GM23338 (cell line): ENCODE measurements around the gene ATP5F1A. TPM values are rescaled to one million over a fixed set of nuclear protein-coding genes. Genes with fewer than 3 reads are reported as not detected.

Experiments used
- ATAC-seq: fragments of 200-7000 bp; cut with Tn5 transposase; 3 replicates; pipeline ENCODE4 v1.9.1; 2020
- DNase-seq: peaks from one replicate; pipeline ENCODE4 v3.0.0-alpha.2; 2015; ENCODE audit warnings: low spot score
- H2AFZ ChIP-seq: fragments of 200-600 bp; sonication (generic); 2 replicates; pipeline ENCODE4 v1.8.0; 2016; ENCODE audit warnings: antibody characterized with exemption, mild to moderate bottlenecking, moderate library complexity
- H3F3A ChIP-seq: fragments of 200-600 bp; sonication (generic); replicated peaks from 2 replicates; pipeline ENCODE4 v1.8.0; 2017; ENCODE audit warnings: antibody characterized with exemption, mixed run types, low read depth
- H3K27ac ChIP-seq: fragments of 200-600 bp; sonication (generic); 2 replicates; pipeline ENCODE4 v1.6.1; 2016; ENCODE audit warnings: low read depth
- H3K27me3 ChIP-seq: fragments of 200-600 bp; sonication (generic); 2 replicates; pipeline ENCODE4 v1.8.0; 2016; ENCODE audit warnings: mild to moderate bottlenecking, mixed run types, moderate library complexity; ENCODE audit not compliant: insufficient read depth
- H3K36me3 ChIP-seq: fragments of 200-600 bp; sonication (generic); 2 replicates; pipeline ENCODE4 v1.8.0; 2016; ENCODE audit warnings: mild to moderate bottlenecking; ENCODE audit not compliant: insufficient read depth
- H3K4me1 ChIP-seq: fragments of 200-600 bp; sonication (generic); 2 replicates; pipeline ENCODE4 v1.8.0; 2016; ENCODE audit warnings: mild to moderate bottlenecking, moderate library complexity; ENCODE audit not compliant: insufficient read depth
- H3K4me2 ChIP-seq: fragments of 200-600 bp; sonication (generic); 2 replicates; pipeline ENCODE4 v1.7.1; 2017; ENCODE audit warnings: mixed run types
- H3K4me3 ChIP-seq: fragments of 200-600 bp; sonication (generic); 2 replicates; pipeline ENCODE4 v1.6.1; 2016; ENCODE audit warnings: mixed run types
- H3K79me2 ChIP-seq: fragments of 200-600 bp; sonication (generic); replicated peaks from 2 replicates; pipeline ENCODE4 v1.8.0; 2017; ENCODE audit warnings: mild to moderate bottlenecking; ENCODE audit not compliant: insufficient read depth
- H3K9me2 ChIP-seq: fragments of 200-600 bp; sonication (generic); 2 replicates; pipeline ENCODE4 v1.8.0; 2017; ENCODE audit not compliant: insufficient read depth
- H4K20me1 ChIP-seq: fragments of 200-600 bp; sonication (generic); replicated peaks from 2 replicates; pipeline ENCODE4 v1.8.0; 2017; ENCODE audit warnings: mild to moderate bottlenecking; ENCODE audit not compliant: insufficient read depth
- H3K27ac Mint-ChIP-seq: 2 replicates; pipeline ENCODE4 v1.8.0; 2020; ENCODE audit warnings: inconsistent platforms, mild to moderate bottlenecking, moderate library complexity, mixed read lengths
- H3K27me3 Mint-ChIP-seq: 3 replicates; pipeline ENCODE4 v1.8.0; 2022; ENCODE audit warnings: low read depth, mild to moderate bottlenecking, moderate library complexity, mixed read lengths, inconsistent platforms; ENCODE audit not compliant: insufficient read depth, poor library complexity
- H3K36me3 Mint-ChIP-seq: 3 replicates; pipeline ENCODE4 v1.8.0; 2021; ENCODE audit warnings: low read depth, mild to moderate bottlenecking, inconsistent platforms, moderate library complexity, mixed read lengths
- H3K4me1 Mint-ChIP-seq: 3 replicates; pipeline ENCODE4 v1.8.0; 2020; ENCODE audit warnings: mild to moderate bottlenecking, inconsistent platforms, mixed read lengths
- H3K4me3 Mint-ChIP-seq: 3 replicates; pipeline ENCODE4 v1.8.0; 2021; ENCODE audit warnings: moderate library complexity, mild to moderate bottlenecking, inconsistent platforms, mixed read lengths
- H3K9me3 Mint-ChIP-seq: 3 replicates; pipeline ENCODE4 v1.8.0; 2020; ENCODE audit warnings: moderate library complexity, mild to moderate bottlenecking, inconsistent platforms, mixed read lengths
- CREB1 ChIP-seq: fragments of 250-450 bp; sonication (Bioruptor Pico); IDR thresholded peaks from 2 replicates; pipeline ENCODE4 v1.5.0; 2020; ENCODE audit warnings: low read depth, mild to moderate bottlenecking, moderate library complexity
- EZH2phosphoT487 ChIP-seq: fragments of 200-600 bp; sonication (generic); IDR thresholded peaks from one replicate; pipeline ENCODE4 v1.8.1; 2018; ENCODE audit warnings: antibody characterized with exemption; ENCODE audit not compliant: unreplicated experiment
- JUNB ChIP-seq: IDR thresholded peaks from one replicate; pipeline ENCODE4 v1.6.1; 2016; ENCODE audit warnings: antibody characterized with exemption; ENCODE audit not compliant: unreplicated experiment
- REST ChIP-seq: IDR thresholded peaks from one replicate; pipeline ENCODE4 v1.6.1; 2018; ENCODE audit warnings: antibody characterized with exemption; ENCODE audit not compliant: unreplicated experiment
- ZNF331 ChIP-seq: fragments of 250-450 bp; sonication (Bioruptor Pico); IDR thresholded peaks from 2 replicates; pipeline ENCODE4 v1.5.0; 2020; ENCODE audit warnings: low read depth, mild to moderate bottlenecking, moderate library complexity
- polyA plus RNA-seq: library from polyadenylated mRNA; unstranded; fragments of >200 nt; fragmentation: Nextera tagmentation; extraction: Ambion mirVana; gene quantifications from 2 replicates; pipeline ENCODE4 v1.2.1, GENCODE V29; 2016
- total RNA-seq: library from RNA; depleted of rRNA; stranded (reverse); fragments of >200 nt; shearing (Covaris generic); gene quantifications from 2 replicates; pipeline ENCODE4 v1.2.3, GENCODE V29; 2014
- TF ChIP-seq, protein P1 (sequence below): IDR thresholded peaks from 2 replicates; pipeline ENCODE4 v1.6.1; 2016; ENCODE audit warnings: antibody characterized with exemption
- TF ChIP-seq, protein P2 (sequence below): fragments of 250-450 bp; sonication (Bioruptor Pico); IDR thresholded peaks from 2 replicates; pipeline ENCODE4 v1.5.0; 2020; ENCODE audit warnings: mild to moderate bottlenecking, moderate library complexity

Gene ATP5F1A
- total and polyA plus RNA-seq, 2 experiments from 2014 or later: 353 to 822 TPM

- H3K27ac Mint-ChIP-seq: no peak overlapping the region
- peak overlapping the region; percentile 77 for H3K4me3 Mint-ChIP-seq
- peaks cover 8% of the 10 kb centered on the region; the same call in 2 of the 3 replicates for H3K36me3 Mint-ChIP-seq
- Histone ChIP-seq H3K79me2 (no peaks in the 10 kb centered on the region), H4K20me1 (peaks cover 15% of the 10 kb centered on the region), H3K4me2 (peak overlapping the region; percentile 88), H3K4me3 (peak overlapping the region; percentile 81; the same call in 1 of the 2 replicates), H3K4me1 (no peaks in the 10 kb centered on the region), H3K27me3 (peaks cover 39% of the 10 kb centered on the region), H3K36me3 (0 out of 2 replicates have a peak, but pooled peaks cover 6% of the 10 kb centered on the region), H3K27ac (no peak overlapping the region), H2AFZ (no peak overlapping the region), H3K9me2 (no peaks in the 10 kb centered on the region), H3F3A (peaks cover 10% of the 10 kb centered on the region; the same call in 1 of the 2 replicates)
- H3K4me1 Mint-ChIP-seq: peaks cover 2% of the 10 kb centered on the region; the same call in 2 of the 3 replicates
- TF ChIP-seq ZNF331 (CRISPR knock-in tag) (no peak), JUNB (no peak), EZH2phosphoT487 (no peak), REST (no peak), CREB1 (no peak)
- no peaks in the 10 kb centered on the region for H3K9me3 Mint-ChIP-seq
- ATAC-seq (no peak), DNase-seq (no peak)
- peaks cover 32% of the 10 kb centered on the region for H3K27me3 Mint-ChIP-seq
Measured at GRCh38 chr18:46072959-46073358, 25.1 kb downstream of the ATP5F1A start.

DNA sequence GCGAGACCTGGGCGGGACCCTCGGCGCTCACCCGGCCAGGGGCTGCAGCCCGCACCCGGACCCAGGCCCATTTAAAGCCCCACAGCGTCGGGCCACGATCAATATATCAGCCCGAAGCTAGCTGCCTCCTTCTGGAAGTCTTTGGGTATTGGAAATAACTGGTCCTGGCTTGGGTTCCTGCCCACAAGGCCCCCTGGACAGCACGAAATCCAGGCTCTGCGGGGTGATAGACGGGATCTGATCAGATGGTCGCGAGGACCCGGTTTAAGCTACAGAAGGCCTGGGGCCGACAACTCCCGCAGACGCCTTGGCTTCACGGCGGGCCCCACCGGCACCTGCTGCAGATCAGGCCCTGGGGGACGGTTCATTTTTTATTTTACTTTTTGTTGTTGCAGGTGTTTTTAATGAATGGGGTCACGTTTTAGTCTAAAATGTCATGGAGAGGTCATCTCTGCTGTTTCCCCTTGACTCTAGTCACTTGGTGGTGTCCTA lies 25.7 kb downstream of the ATP5F1A start:
- H3K4me1 ChIP-seq: no peaks in the 10 kb centered on the region
- H4K20me1 ChIP-seq: peaks cover 15% of the 10 kb centered on the region
- peaks cover 2% of the 10 kb centered on the region; the same call in 2 of the 3 replicates for H3K4me1 Mint-ChIP-seq
- no peaks in the 10 kb centered on the region for H3K79me2 ChIP-seq
- peak overlapping the region; percentile 98 for H2AFZ ChIP-seq
- peaks cover 9% of the 10 kb centered on the region; the same call in 1 of the 2 replicates for H3F3A ChIP-seq
- peak overlapping the region; percentile 81 for H3K4me3 ChIP-seq
- peaks cover 39% of the 10 kb centered on the region for H3K27me3 ChIP-seq
- H3K27me3 Mint-ChIP-seq: peaks cover 32% of the 10 kb centered on the region
- DNase-seq: no peak
- H3K4me3 Mint-ChIP-seq: peak overlapping the region; percentile 77
- H3K36me3 ChIP-seq: 0 out of 2 replicates have a peak, but pooled peaks cover 1% of the 10 kb centered on the region
- H3K9me2 ChIP-seq: no peaks in the 10 kb centered on the region
- ATAC-seq: peak; percentile 31
- no peaks in the 10 kb centered on the region for H3K9me3 Mint-ChIP-seq
- H3K27ac Mint-ChIP-seq: no peak overlapping the region
- no peak overlapping the region for H3K27ac ChIP-seq
- H3K36me3 Mint-ChIP-seq: peaks cover 6% of the 10 kb centered on the region; the same call in 1 of the 3 replicates
- peak overlapping the region; percentile 88 for H3K4me2 ChIP-seq
- TF ChIP-seq JUNB: no peak
- TF ChIP-seq, protein P1, sequence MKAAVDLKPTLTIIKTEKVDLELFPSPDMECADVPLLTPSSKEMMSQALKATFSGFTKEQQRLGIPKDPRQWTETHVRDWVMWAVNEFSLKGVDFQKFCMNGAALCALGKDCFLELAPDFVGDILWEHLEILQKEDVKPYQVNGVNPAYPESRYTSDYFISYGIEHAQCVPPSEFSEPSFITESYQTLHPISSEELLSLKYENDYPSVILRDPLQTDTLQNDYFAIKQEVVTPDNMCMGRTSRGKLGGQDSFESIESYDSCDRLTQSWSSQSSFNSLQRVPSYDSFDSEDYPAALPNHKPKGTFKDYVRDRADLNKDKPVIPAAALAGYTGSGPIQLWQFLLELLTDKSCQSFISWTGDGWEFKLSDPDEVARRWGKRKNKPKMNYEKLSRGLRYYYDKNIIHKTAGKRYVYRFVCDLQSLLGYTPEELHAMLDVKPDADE: no peak
- no peak for TF ChIP-seq CREB1
- TF ChIP-seq, protein P2, sequence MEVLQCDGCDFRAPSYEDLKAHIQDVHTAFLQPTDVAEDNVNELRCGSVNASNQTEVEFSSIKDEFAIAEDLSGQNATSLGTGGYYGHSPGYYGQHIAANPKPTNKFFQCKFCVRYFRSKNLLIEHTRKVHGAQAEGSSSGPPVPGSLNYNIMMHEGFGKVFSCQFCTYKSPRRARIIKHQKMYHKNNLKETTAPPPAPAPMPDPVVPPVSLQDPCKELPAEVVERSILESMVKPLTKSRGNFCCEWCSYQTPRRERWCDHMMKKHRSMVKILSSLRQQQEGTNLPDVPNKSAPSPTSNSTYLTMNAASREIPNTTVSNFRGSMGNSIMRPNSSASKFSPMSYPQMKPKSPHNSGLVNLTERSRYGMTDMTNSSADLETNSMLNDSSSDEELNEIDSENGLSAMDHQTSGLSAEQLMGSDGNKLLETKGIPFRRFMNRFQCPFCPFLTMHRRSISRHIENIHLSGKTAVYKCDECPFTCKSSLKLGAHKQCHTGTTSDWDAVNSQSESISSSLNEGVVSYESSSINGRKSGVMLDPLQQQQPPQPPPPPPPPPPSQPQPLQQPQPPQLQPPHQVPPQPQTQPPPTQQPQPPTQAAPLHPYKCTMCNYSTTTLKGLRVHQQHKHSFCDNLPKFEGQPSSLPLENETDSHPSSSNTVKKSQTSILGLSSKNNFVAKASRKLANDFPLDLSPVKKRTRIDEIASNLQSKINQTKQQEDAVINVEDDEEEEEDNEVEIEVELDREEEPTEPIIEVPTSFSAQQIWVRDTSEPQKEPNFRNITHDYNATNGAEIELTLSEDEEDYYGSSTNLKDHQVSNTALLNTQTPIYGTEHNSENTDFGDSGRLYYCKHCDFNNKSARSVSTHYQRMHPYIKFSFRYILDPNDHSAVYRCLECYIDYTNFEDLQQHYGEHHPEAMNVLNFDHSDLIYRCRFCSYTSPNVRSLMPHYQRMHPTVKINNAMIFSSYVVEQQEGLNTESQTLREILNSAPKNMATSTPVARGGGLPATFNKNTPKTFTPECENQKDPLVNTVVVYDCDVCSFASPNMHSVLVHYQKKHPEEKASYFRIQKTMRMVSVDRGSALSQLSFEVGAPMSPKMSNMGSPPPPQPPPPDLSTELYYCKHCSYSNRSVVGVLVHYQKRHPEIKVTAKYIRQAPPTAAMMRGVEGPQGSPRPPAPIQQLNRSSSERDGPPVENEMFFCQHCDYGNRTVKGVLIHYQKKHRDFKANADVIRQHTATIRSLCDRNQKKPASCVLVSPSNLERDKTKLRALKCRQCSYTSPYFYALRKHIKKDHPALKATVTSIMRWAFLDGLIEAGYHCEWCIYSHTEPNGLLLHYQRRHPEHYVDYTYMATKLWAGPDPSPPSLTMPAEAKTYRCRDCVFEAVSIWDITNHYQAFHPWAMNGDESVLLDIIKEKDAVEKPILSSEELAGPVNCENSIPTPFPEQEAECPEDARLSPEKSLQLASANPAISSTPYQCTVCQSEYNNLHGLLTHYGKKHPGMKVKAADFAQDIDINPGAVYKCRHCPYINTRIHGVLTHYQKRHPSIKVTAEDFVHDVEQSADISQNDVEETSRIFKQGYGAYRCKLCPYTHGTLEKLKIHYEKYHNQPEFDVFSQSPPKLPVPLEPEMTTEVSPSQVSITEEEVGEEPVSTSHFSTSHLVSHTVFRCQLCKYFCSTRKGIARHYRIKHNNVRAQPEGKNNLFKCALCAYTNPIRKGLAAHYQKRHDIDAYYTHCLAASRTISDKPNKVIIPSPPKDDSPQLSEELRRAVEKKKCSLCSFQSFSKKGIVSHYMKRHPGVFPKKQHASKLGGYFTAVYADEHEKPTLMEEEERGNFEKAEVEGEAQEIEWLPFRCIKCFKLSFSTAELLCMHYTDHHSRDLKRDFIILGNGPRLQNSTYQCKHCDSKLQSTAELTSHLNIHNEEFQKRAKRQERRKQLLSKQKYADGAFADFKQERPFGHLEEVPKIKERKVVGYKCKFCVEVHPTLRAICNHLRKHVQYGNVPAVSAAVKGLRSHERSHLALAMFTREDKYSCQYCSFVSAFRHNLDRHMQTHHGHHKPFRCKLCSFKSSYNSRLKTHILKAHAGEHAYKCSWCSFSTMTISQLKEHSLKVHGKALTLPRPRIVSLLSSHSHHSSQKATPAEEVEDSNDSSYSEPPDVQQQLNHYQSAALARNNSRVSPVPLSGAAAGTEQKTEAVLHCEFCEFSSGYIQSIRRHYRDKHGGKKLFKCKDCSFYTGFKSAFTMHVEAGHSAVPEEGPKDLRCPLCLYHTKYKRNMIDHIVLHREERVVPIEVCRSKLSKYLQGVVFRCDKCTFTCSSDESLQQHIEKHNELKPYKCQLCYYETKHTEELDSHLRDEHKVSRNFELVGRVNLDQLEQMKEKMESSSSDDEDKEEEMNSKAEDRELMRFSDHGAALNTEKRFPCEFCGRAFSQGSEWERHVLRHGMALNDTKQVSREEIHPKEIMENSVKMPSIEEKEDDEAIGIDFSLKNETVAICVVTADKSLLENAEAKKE (CRISPR knock-in tag): no peak
